OCI-LY3 (cell line): ENCODE results near the gene BUD23.

Experiments
- H2AFZ ChIP-seq: fragments of 200-600, 300-600 bp; shearing (Covaris generic); 2 replicates; pipeline ENCODE4 v1.6.0; 2014; ENCODE audit warnings: antibody characterized with exemption, low read depth, low read length
- H3K27ac ChIP-seq: fragments of 200-600, 300-600 bp; sonication (generic); 2 replicates; pipeline ENCODE4 v1.5.1; 2014; ENCODE audit warnings: mild to moderate bottlenecking, low read length, moderate library complexity, mixed read lengths
- H3K27me3 ChIP-seq: fragments of 200-600, 300-600 bp; sonication (generic); 2 replicates; pipeline ENCODE4 v1.6.1; 2014; ENCODE audit warnings: low read depth, low read length, mixed read lengths
- H3K36me3 ChIP-seq: fragments of 200-600, 300-600 bp; sonication (generic); replicated peaks from 2 replicates; pipeline ENCODE3; 2014; ENCODE audit warnings: low read depth, low read length, mixed read lengths
- H3K4me1 ChIP-seq: fragments of 300-600, 200-600 bp; sonication (generic); 2 replicates; pipeline ENCODE4 v1.6.1; 2014; ENCODE audit warnings: low read length, mixed read lengths
- H3K4me2 ChIP-seq: fragments of 200-600, 300-600 bp; sonication (generic); 2 replicates; pipeline ENCODE4 v1.6.1; 2014; ENCODE audit warnings: low read length, mixed read lengths
- H3K4me3 ChIP-seq: fragments of 300-600, 200-600 bp; sonication (generic); 2 replicates; pipeline ENCODE4 v1.5.1; 2014; ENCODE audit warnings: antibody characterized with exemption, mild to moderate bottlenecking, low read length, moderate library complexity
- H3K79me2 ChIP-seq: fragments of 300-600, 200-600 bp; shearing (Covaris generic); 2 replicates; pipeline ENCODE4 v1.6.1; 2014; ENCODE audit warnings: mild to moderate bottlenecking, low read length, mixed read lengths
- H3K9ac ChIP-seq: fragments of 300-600, 200-600 bp; shearing (Covaris generic); 2 replicates; pipeline ENCODE4 v1.6.0; 2014; ENCODE audit warnings: mild to moderate bottlenecking, low read length, moderate library complexity
- H3K9me3 ChIP-seq: fragments of 200-600, 300-600 bp; shearing (Covaris generic); 2 replicates; pipeline ENCODE4 v1.6.1; 2014; ENCODE audit warnings: low read length, mixed read lengths; ENCODE audit not compliant: insufficient read depth
- H4K20me1 ChIP-seq: fragments of 200-600, 300-600 bp; sonication (generic); 2 replicates; pipeline ENCODE4 v1.6.1; 2016; ENCODE audit warnings: low read length, mixed read lengths; ENCODE audit not compliant: insufficient read depth
- CTCF ChIP-seq: fragments of 200-600, 300-600 bp; sonication (generic); IDR thresholded peaks from 2 replicates; pipeline ENCODE4 v1.5.1; 2014; ENCODE audit warnings: antibody characterized with exemption, low read length, low read depth
- EZH2phosphoT487 ChIP-seq: fragments of 200-600 bp; shearing (Covaris generic); IDR thresholded peaks from 2 replicates; pipeline ENCODE4 v1.6.1; 2018; ENCODE audit warnings: antibody characterized with exemption, mixed run types, low read depth

Gene BUD23

GRCh38 chr7:73740771-73741170 is 57.4 kb downstream of the BUD23 start:
- H3K79me2 ChIP-seq: peaks cover 6% of the 10 kb centered on the region; the same call in 1 of the 2 replicates

GRCh38 chr7:73741600-73741999 is 58.2 kb downstream of the BUD23 start:
- Histone ChIP-seq H3K4me2 (no peak overlapping the region), H3K9me3 (no peaks in the 10 kb centered on the region), H3K79me2 (peaks cover 6% of the 10 kb centered on the region; the same call in 1 of the 2 replicates), H3K4me1 (peaks cover 31% of the 10 kb centered on the region), H3K4me3 (no peak overlapping the region), H2AFZ (no peak overlapping the region), H4K20me1 (peaks cover 6% of the 10 kb centered on the region), H3K27me3 (no peaks in the 10 kb centered on the region), H3K9ac (no peak overlapping the region), H3K36me3 (peaks cover 6% of the 10 kb centered on the region), H3K27ac (no peak overlapping the region; the same call in 1 of the 2 replicates)
- TF ChIP-seq EZH2phosphoT487 (no peak), CTCF (no peak)

More at GRCh38 chr7:73740771-73741170, 57.4 kb downstream of the BUD23 start:
- no peak overlapping the region for H3K9ac ChIP-seq
- TF ChIP-seq CTCF: no peak
- TF ChIP-seq EZH2phosphoT487: no peak
- H2AFZ ChIP-seq: no peak overlapping the region
- no peaks in the 10 kb centered on the region for H3K9me3 ChIP-seq
- H3K4me2 ChIP-seq: no peak overlapping the region
- peaks cover 6% of the 10 kb centered on the region for H4K20me1 ChIP-seq
- peaks cover 31% of the 10 kb centered on the region for H3K4me1 ChIP-seq
- H3K36me3 ChIP-seq: peaks cover 9% of the 10 kb centered on the region
- no peaks in the 10 kb centered on the region for H3K27me3 ChIP-seq
- no peak overlapping the region for H3K4me3 ChIP-seq
- H3K27ac ChIP-seq: no peak overlapping the region

- peak overlapping the region; percentile 41 for H3K4me3 ChIP-seq
- no peaks in the 10 kb centered on the region for H3K36me3 ChIP-seq
- H3K9ac ChIP-seq: peak overlapping the region; percentile 41; the same call in 1 of the 2 replicates
- peaks cover 6% of the 10 kb centered on the region for H4K20me1 ChIP-seq
- H3K27me3 ChIP-seq: no peaks in the 10 kb centered on the region
- peak overlapping the region; percentile 53 for H3K4me2 ChIP-seq
- peak overlapping the region; percentile 45; the same call in 1 of the 2 replicates for H3K27ac ChIP-seq
- no peak overlapping the region for H2AFZ ChIP-seq
- TF ChIP-seq EZH2phosphoT487 (no peak), CTCF (no peak)
- H3K4me1 ChIP-seq: peaks cover 31% of the 10 kb centered on the region
- peaks cover 6% of the 10 kb centered on the region; the same call in 1 of the 2 replicates for H3K79me2 ChIP-seq
- H3K9me3 ChIP-seq: no peaks in the 10 kb centered on the region
Observed at GRCh38 chr7:73742338-73742752, 58.9 kb downstream of the BUD23 start.

- Histone ChIP-seq H3K27me3 (no peaks in the 10 kb centered on the region), H4K20me1 (peaks cover under 1% of the 10 kb centered on the region; the same call in 1 of the 2 replicates), H3K9ac (peak overlapping the region; percentile 41; the same call in 1 of the 2 replicates), H3K9me3 (no peaks in the 10 kb centered on the region), H3K4me1 (peaks cover 26% of the 10 kb centered on the region), H3K27ac (peak overlapping the region; percentile 48; the same call in 1 of the 2 replicates), H2AFZ (peak overlapping the region; percentile 42; the same call in 1 of the 2 replicates), H3K36me3 (no peaks in the 10 kb centered on the region), H3K4me2 (peak overlapping the region; percentile 53), H3K79me2 (no peaks in the 10 kb centered on the region), H3K4me3 (peak overlapping the region; percentile 41)
- TF ChIP-seq CTCF (peak; percentile 23; the same call in 1 of the 2 replicates), EZH2phosphoT487 (no peak)
Observed at GRCh38 chr7:73742753-73743641, 59.6 kb downstream of the BUD23 start.
